22Rv1 (cell line): ENCODE data around the gene COL13A1.

Source experiments
- ZFX ChIP-seq: fragments of 450-650 bp; IDR thresholded peaks from 2 replicates; pipeline ENCODE4 v1.6.1; 2017; ENCODE audit warnings: antibody characterized with exemption, borderline replicate concordance
- TF ChIP-seq, protein P1 (sequence below): fragments of 450-650 bp; IDR thresholded peaks from 2 replicates; pipeline ENCODE4 v1.5.1; 2017; ENCODE audit warnings: mild to moderate bottlenecking

DNA sequence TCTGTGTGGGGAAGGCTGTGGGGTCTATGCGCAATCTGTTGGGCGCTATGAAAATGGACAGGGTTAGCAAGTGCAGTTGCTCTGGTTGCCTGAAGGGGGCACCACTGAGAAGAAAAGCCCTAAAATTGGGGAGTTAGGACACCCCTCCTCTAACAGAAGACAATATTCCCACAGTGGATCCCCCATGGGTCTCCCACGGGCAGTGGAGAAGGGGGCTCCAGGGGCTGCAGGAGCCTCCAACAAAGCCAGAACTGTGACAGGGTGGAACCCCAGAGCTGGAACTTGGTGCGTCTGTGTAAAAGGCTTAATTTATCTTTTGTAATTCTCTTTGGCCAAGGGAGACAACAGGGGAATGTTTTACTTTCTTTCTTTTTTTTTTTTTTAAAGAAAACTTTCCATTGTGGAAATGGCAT lies 12.5 kb upstream of the COL13A1 start:
- TF ChIP-seq, protein P1, sequence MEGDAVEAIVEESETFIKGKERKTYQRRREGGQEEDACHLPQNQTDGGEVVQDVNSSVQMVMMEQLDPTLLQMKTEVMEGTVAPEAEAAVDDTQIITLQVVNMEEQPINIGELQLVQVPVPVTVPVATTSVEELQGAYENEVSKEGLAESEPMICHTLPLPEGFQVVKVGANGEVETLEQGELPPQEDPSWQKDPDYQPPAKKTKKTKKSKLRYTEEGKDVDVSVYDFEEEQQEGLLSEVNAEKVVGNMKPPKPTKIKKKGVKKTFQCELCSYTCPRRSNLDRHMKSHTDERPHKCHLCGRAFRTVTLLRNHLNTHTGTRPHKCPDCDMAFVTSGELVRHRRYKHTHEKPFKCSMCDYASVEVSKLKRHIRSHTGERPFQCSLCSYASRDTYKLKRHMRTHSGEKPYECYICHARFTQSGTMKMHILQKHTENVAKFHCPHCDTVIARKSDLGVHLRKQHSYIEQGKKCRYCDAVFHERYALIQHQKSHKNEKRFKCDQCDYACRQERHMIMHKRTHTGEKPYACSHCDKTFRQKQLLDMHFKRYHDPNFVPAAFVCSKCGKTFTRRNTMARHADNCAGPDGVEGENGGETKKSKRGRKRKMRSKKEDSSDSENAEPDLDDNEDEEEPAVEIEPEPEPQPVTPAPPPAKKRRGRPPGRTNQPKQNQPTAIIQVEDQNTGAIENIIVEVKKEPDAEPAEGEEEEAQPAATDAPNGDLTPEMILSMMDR, result peak; percentile 82
- no peak for TF ChIP-seq ZFX
